NCI-H146 treated with DMSO at 0.1 percent for 48 hours (cell line): ENCODE data around the gene SYNE2.
"Not testable (repeated sequence)": the region's sequence is repeated elsewhere in the genome, so short reads cannot be mapped to it uniquely, and the experiment has no call there.

Experiments used
- DNase-seq: peaks from one replicate; lab custom pipeline; 2025; ENCODE audit not compliant: unreplicated experiment; lab: John Stamatoyannopoulos, UW

SYNE2 gene

GRCh38 chr14:64190974-64191502 lies 338.2 kb downstream of the SYNE2 start:
- DNase-seq, result no peak

DNA sequence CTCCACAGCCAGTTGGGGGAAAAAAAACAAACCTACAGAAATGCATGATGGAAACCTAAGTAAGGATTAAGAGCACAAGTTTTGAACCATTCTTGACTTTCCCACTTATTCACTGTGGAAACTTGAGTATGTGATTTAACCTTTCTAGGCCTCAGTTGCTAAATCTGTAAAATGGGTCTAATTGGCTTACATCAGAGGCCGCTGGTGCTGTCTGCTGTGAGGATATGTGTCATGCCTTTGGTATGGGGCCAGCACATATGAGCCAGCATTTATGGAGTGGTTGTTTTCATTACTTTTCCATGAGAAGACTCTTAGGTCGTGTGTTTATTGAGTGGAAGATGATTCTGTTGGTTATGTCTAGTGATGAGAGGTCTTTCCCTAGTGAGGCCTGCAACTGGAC lies 339.0 kb downstream of the SYNE2 start:
- DNase-seq, result no peak

DNA sequence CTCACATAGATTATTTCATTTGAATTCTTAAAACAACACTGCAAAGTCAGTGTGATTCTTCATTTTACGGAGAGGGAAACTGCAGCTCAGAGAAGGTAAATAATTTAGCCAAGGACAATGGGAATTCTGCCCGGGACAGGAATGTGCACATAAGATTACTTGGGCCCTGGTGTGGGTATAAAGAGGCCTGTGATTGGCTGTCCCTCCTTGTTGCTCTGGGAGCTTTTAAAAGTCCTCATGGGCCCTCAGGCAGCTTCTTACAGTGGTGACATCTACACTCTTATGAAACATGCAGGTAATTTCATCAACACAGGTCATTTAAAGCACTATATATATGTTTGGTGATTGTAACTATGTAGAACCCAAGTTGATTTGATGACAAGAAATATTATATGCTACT lies 341.0 kb downstream of the SYNE2 start:
- no peak for DNase-seq

DNA sequence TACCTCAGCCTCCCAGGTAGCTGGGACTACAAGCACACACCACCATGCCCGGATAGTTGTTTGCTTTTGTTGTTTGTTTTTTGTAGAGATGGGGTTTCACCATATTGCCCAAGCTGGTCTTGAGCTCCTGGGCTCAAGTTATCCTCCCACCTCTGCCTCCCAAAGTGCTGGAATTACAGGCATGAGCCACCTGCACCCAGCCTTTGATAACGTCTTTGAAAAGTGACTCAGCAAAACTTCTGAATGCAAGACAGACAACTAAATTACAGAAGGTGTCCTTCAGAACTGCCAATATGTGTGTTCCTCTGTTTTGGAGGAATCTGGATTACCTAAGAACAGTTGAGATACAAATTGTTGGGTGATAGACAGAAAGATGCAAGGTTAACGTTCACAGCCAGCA lies 341.6 kb downstream of the SYNE2 start:
- no peak for DNase-seq

DNA sequence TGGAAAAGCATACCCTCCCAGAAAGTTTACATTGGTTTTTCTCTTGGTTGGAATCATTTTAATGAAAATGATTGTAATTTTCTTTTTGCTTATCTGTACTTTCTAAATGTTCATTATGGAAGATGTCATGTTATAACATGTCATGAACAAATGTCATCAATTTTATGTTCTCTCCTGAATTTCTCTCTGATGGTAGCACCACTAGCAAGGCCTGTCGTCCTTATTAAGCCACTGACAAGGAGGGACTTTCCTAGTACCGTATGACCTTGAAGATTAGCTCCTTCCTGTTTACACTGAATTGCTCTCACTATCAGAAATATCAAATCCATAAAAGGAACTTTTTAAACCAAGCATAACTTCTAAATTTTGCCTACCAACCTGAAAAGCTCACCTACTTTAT lies 342.4 kb downstream of the SYNE2 start:
- no peak for DNase-seq

DNA sequence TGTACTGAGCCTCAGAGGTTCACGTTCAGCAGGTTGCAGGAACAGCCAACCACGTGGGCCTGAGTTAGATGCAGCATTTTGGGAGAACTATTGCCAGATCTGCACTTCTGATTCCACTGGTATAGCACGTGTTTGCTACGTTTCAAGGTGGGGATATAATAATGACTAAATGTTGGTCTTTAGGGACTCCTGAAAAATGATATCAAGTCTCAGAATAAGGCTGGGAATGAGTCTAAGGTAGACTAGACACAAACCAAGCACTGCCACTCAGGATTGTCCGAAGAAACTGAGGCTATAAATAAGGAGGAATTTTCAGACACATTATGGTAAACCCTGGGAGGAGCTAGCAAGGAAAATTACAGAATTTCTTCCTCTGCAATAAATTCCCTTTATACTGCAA lies 343.3 kb downstream of the SYNE2 start:
- DNase-seq, result no peak

- DNase-seq, result peak; percentile 21
These were observed 344.1 kb downstream of the SYNE2 start for GRCh38 chr14:64196814-64197411.

DNA sequence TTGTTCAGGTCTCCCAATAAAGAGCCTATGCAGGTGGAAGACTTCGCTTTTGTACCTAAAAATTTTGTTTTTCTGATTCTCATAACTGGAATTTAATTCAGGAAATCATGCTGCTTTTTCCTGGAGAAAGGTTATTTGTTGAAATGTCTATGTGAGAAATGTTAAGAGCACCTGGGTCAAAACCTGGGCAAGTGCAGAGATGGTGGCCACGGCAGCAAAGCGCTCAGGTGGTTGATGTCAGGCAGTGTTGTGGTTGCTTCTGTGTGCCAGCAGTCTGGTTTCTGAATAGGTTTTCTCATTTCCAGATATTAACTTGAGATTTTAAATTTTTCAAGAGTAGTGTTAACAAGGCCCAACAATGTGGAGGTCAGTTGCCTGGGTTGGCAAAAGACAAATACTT lies 345.2 kb downstream of the SYNE2 start:
- DNase-seq, result no peak

DNA sequence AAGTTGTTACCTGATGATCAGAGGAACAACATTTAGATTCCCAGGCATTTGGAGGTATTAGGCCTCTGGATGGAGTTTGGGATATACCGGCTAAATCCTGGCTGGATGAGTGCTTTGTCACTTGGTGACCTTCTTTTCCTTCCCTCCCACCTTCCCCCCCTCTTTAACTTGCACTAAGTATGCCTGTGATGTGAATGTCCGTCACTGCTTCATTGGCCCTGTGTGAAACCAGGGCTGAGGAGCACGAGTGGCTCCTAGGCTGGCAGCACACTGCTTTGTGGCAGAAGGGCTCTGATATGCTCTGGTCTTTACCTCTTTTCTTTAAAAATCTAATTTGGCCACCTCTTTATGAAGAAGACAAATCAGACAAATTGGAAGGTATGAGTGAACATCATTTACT lies 345.7 kb downstream of the SYNE2 start:
- DNase-seq, result no peak

DNA sequence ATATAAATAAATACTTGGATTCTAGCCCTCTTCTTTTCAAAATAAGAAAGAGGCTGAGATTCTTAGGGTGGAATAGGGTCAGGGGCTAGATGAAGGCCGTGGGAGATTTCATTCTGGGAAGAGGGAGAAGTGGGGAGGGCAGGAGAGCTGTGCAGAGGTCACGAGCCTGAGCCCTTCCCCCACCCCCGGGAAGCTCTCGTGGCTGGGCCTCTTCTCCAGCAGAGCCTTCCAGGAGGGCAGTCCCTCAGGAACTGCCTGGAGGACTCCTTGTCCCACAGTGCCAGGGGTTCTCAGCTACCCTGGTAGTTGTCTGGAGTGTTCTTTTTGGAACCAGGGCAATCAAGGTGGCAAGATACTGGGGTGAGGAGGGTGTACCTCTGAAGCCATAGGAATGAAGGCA lies 347.4 kb downstream of the SYNE2 start:
- no peak for DNase-seq

DNA sequence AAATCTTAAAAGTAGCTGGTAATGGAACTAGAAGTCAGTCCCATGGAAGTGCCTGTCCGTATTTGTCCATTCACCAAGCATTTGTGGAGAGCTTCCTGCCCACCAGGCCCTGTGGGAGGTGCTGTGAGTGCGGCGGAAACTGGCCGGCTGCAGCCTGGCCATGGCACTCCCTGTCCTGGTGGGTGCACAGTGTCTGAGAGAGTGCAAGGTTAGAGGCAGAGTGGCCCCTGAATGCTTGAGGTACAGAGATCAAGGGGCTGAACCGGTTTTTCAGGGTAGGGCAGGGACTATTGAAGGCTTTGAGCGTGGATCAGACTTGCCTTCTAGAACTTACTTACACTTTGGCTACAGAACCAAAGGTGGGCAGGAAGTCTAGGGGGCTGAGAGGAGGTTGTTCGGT lies 348.5 kb downstream of the SYNE2 start:
- DNase-seq, result no peak

- no peak for DNase-seq
These were observed 349.2 kb downstream of the SYNE2 start for GRCh38 chr14:64201921-64202545.

- no peak for DNase-seq
These were observed 349.9 kb downstream of the SYNE2 start for GRCh38 chr14:64202716-64203115.

DNA sequence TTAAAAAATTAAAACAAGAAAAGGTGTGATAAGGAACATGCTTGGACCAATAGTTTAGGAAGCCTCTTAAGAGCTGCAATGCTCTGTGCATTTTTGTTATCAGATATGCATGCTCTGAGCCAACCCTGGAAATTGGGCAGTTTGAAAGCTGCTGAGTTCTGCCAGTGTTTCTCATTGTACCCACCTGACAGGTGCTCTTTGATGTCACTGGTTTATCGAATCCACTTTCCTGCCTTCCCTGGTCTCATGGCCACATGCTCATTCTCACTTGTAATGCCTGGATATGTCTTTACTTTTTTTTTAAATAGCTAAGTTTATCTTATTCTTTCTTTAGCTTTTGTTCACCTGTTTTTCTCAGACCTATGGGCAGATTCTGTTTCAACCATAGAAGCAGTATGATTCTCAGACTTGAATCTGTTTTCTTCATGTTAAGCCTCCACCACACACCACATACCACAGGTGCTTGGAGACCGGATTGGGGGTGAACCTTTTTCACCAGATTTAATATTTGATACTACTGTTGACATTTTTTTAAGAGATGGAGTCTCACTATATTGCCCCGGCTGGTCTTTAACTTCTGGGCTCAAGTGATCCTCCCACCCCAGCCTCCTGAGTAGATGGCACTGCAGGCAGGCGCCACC lies 350.7 kb downstream of the SYNE2 start:
- no peak for DNase-seq

GRCh38 chr14:64208261-64208660 lies 355.5 kb downstream of the SYNE2 start:
- DNase-seq, result no peak

DNA sequence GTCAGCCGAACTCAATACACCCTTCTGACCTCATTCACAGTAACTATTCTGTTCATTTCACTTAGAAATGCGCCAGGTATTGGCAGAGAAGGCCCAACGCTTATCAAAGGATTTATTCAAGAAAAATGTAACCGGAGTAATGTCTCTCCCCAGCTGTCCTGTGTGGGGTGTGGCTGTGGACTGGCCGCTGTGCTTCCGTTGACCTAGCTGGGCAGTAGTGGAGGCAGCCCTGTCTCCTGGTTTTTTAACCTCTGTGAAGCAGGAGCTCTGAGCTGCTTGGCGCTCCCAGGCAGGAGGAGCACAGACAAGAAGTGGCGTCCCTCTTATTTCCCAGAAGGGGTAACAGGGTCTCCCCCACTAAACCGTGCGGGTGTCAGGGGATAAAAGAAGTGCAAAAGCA lies 356.2 kb downstream of the SYNE2 start:
- no peak for DNase-seq

DNA sequence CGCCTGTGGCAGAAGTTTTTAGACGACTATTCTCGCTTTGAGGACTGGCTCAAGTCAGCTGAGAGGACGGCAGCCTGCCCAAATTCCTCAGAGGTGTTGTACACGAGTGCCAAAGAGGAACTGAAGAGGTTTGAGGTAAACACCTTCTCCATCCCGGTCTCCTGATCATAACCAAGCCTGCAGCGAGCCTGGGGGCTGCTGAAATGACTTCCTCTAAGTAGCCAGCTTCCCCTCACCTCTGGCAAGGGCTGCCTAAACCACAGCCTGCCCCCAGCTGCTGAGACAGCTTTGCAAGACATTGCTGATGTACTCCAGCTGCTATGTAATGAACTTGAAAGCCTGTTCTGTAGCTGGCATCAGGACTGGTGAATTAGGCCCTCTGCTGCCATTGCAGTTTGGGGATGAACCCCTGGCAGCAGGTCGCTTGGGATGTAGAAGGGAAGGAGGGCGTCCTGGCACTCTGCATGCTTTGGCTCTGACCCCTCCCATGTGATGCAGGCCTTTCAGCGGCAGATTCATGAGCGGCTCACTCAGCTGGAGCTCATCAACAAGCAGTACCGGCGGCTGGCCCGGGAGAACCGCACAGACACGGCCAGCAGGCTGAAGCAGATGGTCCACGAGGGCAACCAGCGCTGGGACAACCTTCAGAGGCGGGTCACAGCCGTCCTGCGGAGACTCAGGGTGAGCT lies 356.8 kb downstream of the SYNE2 start:
- DNase-seq, result no peak

GRCh38 chr14:64210216-64210615 lies 357.4 kb downstream of the SYNE2 start:
- no peak for DNase-seq

- DNase-seq, result not testable (repeated sequence)
These were observed 358.1 kb downstream of the SYNE2 start for GRCh38 chr14:64210912-64211311.

GRCh38 chr14:64212666-64213065 lies 359.9 kb downstream of the SYNE2 start:
- no peak for DNase-seq

GRCh38 chr14:64213086-64213485 lies 360.3 kb downstream of the SYNE2 start:
- no peak for DNase-seq
